ENCODE data around the gene PDE4D. TPM values are rescaled to one million over a fixed set of nuclear protein-coding genes. Genes with fewer than 3 reads are reported as not detected.
"Not testable (repeated sequence)": the region's sequence is repeated elsewhere in the genome, so short reads cannot be mapped to it uniquely, and the experiment has no call there.

The PDE4D gene
- polyA plus RNA-seq, 4 donors = 17.5 to 31.9 (median 22.8) TPM

GRCh38 chr5:59807806-59808205 lies 85.7 kb downstream of the PDE4D start:
- no peak for DNase-seq (ENCODE audit: low read depth in 4 of 4, low spot score in 3 of 4)

GRCh38 chr5:59800347-59800893 lies 93.1 kb downstream of the PDE4D start:
- DNase-seq (ENCODE audit: low read depth in 4 of 4, low spot score in 3 of 4) = no peak

DNA sequence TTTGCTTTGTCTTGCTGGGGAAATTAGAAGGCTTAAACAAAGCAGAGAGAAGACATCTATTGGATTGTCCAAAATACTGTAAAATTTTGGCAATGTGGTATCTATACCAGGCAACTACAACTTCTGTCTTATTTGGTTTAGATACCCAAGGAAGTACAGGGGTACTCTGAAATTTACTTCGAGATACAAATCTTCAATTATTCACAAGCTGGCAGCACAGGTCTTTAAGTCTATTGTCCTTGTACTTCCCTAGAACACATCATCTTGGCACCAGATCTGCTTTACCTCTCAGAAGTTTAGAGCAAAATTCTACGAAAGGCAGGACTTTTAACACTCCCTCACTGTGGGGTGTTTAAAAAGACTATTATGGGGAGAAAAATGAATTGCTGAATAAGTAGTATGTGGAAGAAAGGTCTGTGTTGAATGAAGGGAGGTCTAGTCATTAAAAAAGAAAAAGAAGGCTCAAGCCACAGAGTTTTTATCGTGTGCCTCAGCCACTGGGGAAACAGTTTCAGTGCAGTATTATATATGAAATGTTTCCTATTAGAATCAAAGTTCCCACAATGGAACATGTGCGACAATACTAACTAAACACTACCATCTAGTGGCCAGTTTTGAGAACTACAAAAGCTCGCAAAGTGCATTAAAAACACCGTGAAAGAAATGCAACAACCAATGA lies 93.7 kb downstream of the PDE4D start:
- peak in 3 of 4 donors; percentile 34 to 46 (median 36) for DNase-seq (ENCODE audit: low read depth in 4 of 4, low spot score in 3 of 4)

- peak in 3 of 4 donors; percentile 33 to 59 (median 51) for DNase-seq (ENCODE audit: low read depth in 4 of 4, low spot score in 3 of 4)
Measured at GRCh38 chr5:59798862-59799667, 94.5 kb downstream of the PDE4D start.

GRCh38 chr5:59795141-59795540 lies 98.4 kb downstream of the PDE4D start:
- DNase-seq (ENCODE audit: low read depth in 4 of 4, low spot score in 3 of 4) = no peak

DNA sequence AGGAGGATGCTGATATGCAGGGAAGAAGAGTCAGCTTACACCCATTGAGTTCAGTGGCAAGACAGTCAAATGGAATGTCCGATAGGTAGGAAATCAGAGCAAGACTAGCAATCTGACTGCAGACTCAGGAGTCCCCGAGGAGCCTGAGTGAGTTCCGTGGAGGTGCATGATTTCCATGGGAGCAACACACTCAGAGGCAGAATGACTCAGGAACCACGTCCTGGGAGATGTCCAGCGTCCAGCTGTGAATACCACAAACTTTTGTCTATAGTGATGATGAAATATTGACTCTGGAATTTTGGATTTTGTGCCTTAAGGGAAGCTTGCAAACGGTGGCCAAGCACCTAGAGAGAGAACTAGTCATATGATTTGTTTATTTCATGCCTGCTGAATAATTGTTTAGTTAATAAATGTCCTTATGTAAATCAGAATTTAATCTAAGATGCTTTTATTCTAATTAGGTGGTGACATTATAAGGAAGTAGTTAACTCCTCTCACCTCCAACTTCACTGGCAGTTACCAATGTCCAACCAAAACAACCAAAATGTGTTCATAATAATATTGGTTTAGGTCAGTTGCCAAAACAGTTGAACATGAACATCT lies 100.4 kb downstream of the PDE4D start:
- no peak for DNase-seq (ENCODE audit: low read depth in 4 of 4, low spot score in 3 of 4)

DNA sequence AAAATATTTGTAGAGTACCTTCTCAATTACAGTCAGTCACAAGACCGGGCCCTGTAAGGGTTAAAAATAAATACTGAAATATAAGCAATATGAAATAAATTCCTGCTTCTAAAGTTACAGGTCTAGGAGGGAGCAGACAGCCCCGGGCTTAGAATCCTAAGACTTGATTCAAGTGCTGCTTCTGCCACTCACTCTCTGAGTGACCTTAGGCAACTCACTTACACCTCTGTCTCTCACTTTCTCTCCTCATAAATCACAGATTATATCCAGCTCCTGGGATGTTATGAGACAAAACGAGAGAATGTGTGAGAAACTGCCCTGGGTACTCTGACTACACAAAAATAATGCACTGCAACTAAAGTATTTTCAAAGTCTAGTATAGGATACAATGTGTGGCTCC lies 101.9 kb downstream of the PDE4D start:
- no peak for DNase-seq (ENCODE audit: low read depth in 4 of 4, low spot score in 3 of 4)

DNA sequence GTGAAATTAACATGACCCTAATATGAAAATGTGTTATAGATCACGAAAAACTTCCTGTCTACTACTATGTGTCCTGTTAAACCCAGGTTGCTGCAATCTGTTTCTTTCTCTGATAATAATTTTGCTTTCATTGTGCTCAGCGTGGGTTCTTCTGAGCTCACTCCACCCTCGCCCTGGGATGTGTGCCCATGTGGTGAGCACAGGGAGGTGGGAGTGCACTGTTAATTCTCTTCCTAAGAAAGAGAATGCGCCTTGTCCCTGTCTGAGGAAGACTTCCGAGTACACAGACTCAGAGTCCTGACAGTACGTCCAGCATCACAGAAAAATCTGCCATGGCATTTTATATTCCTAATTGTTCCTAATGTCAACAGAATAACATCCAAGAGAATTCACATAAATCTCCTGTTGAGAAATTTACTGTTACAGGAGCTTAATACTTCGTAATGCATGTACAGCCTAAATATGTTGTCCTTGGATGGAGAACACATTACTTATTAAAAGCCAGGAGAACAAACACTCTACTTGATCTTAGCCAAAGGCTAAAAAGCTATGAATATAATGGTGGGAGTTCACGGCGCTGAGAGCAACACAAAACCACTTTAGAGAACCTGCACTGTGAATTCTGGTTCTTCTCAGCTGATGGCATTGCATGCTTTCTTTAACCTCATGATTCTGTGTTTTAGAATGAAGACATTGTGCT lies 102.6 kb downstream of the PDE4D start:
- no peak for DNase-seq (ENCODE audit: low read depth in 4 of 4, low spot score in 3 of 4)

GRCh38 chr5:59790376-59790775 lies 103.2 kb downstream of the PDE4D start:
- DNase-seq (ENCODE audit: low read depth in 4 of 4, low spot score in 3 of 4) = no peak

GRCh38 chr5:59789894-59790293 lies 103.6 kb downstream of the PDE4D start:
- no peak for DNase-seq (ENCODE audit: low read depth in 4 of 4, low spot score in 3 of 4)

- no peak for DNase-seq (ENCODE audit: low read depth in 4 of 4, low spot score in 3 of 4)
Measured at GRCh38 chr5:59789197-59789596, 104.3 kb downstream of the PDE4D start.

DNA sequence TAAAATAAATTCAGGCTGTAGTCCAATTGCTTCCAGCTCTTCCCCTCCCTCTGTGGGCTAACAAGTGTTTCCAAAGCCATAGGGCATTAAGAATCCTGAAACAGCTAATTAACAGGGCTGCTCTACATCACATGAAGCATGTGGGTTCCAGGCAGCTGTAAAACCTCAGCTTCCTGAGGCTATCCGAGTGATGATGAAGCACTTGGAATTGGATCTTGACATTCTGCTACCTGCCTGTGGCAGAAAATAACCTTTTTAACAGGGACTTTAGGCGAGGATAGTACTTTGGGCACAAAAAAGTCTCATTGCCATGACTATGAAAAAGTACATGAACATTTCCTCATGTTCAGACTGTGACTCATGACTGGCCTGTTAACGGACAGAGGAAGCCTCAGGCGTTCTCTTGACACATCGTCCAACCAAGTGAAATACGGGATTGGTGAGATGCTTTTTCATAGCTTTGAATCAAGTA lies 107.2 kb downstream of the PDE4D start:
- no peak for DNase-seq (ENCODE audit: low read depth in 4 of 4, low spot score in 3 of 4)

DNA sequence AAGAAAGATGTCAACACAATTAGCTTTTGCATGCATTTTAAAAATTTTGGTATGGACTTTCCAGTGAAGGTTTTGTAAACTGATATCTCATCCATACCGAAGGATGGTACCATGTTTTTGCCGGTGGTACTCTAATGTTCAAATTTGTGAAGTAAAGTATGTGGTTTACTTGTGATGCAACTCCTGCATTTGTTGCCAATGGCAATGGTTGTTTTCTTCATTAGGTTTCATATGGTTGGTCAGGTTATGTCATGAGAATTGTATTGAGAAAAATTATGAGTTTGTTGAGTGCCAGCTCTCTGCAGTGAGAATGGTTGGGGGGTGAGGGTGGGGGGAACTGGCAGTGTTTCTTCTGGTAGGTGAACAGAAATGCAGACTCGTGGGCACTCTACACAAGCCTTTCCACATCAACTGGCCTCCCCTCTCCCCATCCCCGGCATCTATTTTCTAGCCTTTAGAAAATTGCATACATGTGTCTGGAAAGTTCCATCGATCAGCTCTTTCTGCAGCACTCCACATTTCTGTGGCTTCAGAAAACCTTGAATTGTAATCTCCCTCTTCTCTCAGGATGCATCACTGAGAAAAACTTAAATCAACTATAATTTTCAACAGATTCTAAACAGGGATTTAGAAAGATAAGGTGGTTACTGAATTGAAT lies 107.7 kb downstream of the PDE4D start:
- DNase-seq (ENCODE audit: low read depth in 4 of 4, low spot score in 3 of 4) = no peak

- not testable (repeated sequence) for DNase-seq (ENCODE audit: low read depth in 4 of 4, low spot score in 3 of 4)
Measured at GRCh38 chr5:59784708-59785107, 108.8 kb downstream of the PDE4D start.

GRCh38 chr5:59783264-59783663 lies 110.3 kb downstream of the PDE4D start:
- DNase-seq (ENCODE audit: low read depth in 4 of 4, low spot score in 3 of 4) = no peak

GRCh38 chr5:59782856-59783255 lies 110.7 kb downstream of the PDE4D start:
- no peak for DNase-seq (ENCODE audit: low read depth in 4 of 4, low spot score in 3 of 4)

DNA sequence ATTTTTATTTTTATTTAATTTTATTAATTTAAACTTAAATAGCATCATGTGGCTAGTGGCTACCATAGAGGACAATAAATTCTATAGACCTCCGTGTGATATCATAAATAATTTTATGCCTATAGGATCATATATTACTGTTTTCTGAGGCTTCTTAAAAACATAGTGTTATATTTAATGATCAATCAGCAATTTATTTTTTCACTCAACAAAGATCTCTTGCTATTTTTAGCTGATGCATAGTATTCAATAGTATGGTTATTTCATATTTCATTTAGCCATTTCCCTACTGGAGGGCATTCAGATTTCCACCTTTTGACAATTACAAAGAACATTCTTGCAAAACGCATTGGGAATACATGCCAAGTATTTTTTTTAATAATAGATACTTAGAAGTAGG lies 114.1 kb downstream of the PDE4D start:
- DNase-seq (ENCODE audit: low read depth in 4 of 4, low spot score in 3 of 4) = no peak

- DNase-seq (ENCODE audit: low read depth in 4 of 4, low spot score in 3 of 4) = no peak
Measured at GRCh38 chr5:59777028-59777427, 116.5 kb downstream of the PDE4D start.

GRCh38 chr5:59773294-59773693 lies 120.2 kb downstream of the PDE4D start:
- DNase-seq (ENCODE audit: low read depth in 4 of 4, low spot score in 3 of 4) = no peak

DNA sequence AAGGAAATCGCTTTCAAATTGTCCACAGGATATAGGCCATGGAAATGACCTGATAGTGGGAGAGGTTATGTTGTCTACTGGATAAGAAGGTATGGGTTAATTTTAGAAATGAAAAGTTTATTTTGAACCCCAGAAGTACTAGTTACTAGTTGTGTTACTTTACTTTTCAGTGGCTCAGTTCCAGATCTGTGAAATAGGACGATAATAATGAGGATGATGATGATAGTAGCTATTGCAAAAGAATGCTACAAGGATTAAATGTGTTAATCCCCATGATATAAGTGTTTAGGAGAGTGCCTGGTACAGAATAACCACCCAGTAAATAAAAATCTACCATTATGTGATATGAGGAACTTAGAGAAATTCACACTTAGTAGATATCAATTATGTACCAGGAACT lies 120.8 kb downstream of the PDE4D start:
- no peak for DNase-seq (ENCODE audit: low read depth in 4 of 4, low spot score in 3 of 4)

Measured in left renal pelvis (tissue), 4 donors.